Activated CD8-positive, alpha-beta memory T cell treated with anti-CD3 and anti-CD28 coated beads, Interleukin-2, amount 50 U/mL, for 24 hours (primary cell): ENCODE results near the gene RSKR.
A peak's percentile ranks its signal among the peaks of the same experiment; 100 is the strongest.
"Not testable (repeated sequence)": the region's sequence is repeated elsewhere in the genome, so short reads cannot be mapped to it uniquely, and the experiment has no call there.

ENCODE experiments used
- DNase-seq: peaks from one replicate; pipeline ENCODE4 v3.0.0-alpha.2; 2020; ENCODE audit errors: extremely low read depth

The RSKR gene

DNA sequence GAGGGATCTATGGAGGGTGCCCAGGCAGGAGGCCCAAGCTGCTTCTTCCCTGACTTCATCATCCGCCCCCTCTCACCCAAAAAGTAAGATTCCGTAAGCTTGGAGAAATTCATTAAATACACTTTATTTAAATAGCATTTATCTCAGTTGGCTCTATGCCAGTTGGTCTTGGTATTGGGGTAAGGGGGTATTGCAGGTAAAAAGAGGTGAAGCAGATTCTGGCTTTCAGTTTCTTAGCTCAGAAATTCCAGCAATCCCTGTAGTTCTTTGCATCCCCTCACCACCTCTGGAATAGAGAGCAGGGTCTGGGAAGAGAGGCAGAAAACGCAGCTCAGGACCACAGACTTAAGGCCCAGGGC lies 36.5 kb downstream of the RSKR start:
- no peak for DNase-seq

DNA sequence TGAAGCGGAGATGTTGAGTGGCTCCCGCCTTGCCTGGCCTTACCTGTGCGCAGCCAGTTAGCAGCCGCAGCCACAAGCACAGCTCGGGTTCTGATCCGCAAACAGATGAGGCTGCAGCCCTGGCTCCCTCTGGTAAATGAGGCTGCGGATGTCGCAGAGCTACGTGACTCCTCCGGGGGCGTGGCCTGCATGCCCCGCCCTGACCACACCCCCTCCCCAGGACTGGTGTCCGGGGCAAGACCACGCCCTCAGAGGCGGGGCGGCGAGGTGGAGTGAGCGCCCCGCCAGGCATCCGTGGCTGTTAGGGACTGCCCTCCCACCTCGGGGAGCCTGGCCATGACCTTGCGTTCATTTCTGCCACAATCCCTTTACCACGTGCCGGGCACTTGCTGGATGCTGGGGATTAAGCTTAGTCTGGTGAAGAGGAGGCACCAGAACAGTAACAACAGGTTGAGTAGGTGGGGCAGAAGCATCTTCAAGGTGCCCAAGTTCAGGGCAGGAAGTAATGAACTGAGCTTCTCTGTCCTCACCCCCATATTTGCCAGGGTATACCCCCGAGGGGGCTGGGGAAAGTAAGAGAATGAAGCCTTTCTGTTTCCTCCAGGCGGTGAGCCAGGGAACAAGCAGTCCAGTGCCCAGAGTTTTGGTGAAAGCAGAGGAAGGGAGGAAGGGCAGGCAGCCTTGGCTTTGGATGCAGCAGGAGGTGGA lies 37.1 kb downstream of the RSKR start, which contains the start of gene ALDOC:
ALDOC (minus strand) TSS at position 138 of the 708 bp plus-strand sequence. CDS start 1,363 bp downstream, outside the sequence.
- peak; percentile 85 for DNase-seq

DNA sequence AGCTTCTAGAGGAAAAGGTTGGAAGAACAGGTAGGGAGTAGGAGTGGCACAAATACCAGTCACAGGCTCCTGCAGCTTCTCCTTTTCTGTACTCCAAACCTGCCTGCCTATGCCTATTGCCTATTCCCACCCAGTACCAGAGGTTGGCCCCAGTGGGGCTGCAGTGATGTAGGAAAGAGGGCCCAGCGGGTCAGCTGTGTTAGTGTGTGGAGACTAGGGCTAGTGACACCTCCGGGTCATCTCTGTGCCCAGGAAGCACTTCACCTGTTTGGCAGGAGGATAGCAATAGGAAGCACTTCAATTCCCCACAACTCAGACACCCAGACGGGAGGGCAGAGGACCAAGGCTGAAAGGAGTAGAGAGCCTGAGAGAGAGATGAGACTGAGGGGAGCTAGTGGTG lies 38.0 kb downstream of the RSKR start:
- not testable (repeated sequence) for DNase-seq

DNA sequence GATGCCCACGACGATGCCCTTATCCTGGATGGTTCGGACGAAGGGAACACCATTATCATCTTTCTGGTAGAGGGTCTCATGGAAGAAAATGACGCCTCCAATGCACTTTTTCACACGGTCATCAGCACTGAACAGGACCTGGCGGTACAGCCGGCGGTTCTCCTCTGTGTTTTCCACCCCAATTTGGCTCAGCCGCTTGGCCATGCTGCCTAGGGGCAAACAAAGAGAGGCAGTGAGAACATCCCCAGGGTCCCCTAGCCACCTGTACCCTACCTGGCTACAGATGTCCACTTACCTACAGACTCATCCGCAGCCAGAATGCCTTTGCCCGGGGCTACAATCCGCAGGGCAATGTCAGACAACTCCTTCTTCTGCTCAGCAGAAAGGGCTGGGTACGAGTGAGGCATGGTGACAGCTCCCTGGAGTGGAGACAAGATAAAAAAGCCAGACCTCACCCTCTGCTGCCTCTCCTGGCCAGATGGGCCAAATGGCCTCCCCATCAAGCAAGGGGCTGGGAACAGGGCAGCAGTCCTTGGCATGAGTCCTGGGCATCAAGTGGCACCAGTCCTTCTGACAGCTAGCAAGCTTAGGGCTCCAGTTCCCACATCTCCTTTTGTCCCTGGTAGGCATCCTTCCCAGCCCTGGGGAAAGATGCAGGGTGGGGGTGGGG lies 38.7 kb downstream of the RSKR start:
- no peak for DNase-seq

DNA sequence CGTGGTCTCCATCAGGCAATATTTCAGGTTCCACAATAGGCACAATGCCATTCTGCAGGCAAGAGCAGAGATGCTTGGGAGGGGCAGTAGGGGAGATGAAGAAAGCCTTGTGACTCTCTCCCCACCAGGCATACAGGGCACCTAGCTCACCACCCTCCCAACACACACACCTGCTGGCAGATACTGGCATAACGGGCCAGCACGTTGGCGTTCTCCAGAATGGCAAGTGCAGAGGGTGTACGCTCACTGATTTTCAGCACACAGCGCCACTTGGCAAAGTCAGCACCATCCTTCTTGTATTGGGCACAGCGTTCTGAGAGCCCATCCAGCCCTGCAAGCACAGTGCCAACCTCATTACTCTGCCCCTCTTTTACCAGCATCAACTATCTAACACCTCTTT lies 39.5 kb downstream of the RSKR start:
- no peak for DNase-seq

DNA sequence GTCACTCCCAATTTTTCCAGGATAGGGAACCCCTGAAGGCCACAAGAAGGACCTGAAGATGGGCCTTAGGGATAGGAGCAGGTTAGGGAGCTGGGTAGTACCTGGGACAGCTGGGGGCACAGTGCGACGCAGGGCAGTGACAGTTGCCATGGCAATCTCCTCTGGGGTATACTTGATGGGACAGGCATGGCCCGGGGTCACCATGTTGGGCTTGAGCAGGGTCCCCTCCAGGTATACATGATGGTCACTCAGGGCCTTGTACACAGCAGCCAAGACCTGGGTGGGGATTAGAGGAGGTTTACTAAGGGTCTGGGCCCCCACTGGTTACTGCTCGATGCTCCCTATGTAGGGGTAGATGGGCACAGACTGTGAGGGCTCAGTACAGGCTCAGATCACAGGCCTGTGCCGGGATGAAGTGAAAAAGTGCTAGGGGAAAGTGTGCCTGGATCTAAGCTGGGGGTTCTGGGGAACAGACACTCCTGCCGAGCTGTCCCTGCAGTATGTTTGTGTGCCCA lies 40.0 kb downstream of the RSKR start:
- no peak for DNase-seq

DNA sequence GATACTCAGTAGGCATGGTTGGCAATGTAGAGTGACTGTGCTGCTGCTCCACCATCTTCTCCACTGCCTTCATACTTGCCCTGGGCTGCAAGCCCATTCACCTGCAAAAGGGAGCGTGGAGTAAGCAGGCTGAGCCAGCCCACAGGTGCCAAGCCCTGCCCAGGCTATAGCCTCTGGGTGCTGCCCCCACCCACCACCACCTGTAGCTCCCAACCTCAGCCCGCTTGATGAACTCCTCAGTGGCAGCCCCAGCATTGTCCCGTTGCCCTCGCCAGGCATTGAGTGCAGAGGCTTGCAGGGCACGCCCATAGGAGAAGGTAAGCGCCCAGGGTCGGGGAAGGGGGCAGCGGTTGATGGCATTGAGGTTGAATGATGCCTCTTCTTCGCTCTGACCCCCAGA lies 40.5 kb downstream of the RSKR start:
- no peak for DNase-seq

DNA sequence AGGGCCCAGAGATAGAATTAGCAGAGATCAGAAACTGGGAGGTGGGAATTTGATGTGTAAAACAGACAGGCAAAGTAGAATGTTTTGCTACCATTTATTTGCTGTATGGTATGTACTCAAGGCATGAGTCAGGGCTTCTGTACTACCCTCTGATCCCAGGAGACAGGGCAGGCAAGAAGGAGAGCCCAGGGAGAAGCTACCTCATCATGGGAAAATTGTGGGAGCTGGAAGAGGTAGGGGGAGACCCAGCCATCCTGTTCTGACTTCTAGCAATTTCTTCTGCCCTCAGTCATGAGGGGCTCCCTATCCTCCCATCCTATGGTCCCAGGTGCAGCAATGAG lies 41.0 kb downstream of the RSKR start:
- no peak for DNase-seq

DNA sequence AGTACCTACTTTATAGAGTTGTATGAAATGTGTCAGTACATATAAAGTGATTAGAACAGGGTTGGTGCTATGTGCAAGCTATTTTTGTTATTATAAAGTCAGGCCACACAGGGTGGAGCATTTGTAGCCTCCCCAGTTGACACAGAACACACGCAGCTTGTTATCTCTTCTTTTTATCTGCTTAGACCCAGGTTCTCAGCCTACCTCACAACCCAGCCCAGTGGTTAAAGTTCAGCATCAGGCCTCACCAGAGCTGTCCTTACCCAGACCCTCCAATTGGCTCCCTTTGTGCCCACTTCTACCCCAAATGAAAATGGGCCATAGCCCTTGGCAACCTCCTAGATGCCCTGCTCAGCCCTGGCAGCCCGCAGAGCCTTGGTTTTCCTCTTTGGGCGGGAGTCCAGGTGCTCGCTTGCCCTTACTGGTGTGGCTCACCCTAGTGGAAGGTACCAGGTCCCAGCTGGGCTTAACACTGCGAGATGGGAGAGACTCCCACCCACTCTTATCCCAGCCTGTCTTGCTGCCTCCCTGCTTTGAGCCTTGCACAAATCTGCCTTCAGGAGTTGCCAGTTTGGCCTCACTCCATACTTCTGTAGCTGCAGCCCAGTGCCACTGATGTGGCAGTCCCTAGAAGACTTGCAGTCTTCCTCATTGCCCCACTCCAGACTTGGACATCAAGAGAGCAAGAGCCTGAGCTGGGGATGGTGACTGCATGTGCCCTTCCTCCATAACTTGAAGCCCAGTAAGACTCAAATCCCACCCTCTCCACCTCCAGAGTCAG lies 41.5 kb downstream of the RSKR start:
- no peak for DNase-seq

DNA sequence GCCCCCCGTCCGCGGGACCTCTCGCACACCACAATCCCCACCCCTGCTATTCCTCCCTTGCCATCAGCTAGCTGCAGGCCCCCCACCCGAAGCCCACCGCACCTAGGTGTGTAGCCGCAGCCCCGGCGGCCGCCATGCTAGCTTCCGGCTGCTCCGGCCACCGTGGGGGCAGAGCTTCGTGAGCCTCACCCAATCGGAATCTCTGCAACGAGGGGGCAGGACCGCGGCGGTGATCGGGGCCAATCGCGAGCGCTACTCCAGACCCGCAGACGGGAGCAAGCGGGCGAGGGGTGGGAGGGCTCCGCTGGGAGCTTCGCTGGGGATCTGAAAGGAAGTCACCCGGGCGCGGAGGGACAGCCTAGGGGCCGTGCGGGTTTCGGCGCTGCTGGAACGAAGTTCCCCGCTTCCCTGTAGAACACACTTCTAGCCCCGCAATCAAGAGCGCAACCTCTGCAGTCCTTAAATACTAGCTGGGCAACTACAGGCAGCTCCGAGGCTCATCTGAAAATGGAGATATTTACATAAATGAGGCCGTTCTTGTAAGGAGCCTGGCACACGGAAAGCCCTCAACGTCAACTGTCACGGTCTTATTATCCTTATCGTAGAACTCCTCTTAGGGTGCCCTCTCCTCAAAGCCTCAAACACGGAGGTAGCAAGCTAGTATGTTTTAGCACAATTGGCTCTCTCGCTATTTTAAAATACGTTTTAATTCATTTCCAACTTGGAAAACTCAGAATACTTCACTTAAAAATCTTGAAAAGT lies 42.4 kb downstream of the RSKR start, which contains the start of gene PIGS:
PIGS (minus strand) TSS at position 164 of the 762 bp plus-strand sequence; CDS start at position 136, 28 bp downstream.
- DNase-seq: peak; percentile 84

DNA sequence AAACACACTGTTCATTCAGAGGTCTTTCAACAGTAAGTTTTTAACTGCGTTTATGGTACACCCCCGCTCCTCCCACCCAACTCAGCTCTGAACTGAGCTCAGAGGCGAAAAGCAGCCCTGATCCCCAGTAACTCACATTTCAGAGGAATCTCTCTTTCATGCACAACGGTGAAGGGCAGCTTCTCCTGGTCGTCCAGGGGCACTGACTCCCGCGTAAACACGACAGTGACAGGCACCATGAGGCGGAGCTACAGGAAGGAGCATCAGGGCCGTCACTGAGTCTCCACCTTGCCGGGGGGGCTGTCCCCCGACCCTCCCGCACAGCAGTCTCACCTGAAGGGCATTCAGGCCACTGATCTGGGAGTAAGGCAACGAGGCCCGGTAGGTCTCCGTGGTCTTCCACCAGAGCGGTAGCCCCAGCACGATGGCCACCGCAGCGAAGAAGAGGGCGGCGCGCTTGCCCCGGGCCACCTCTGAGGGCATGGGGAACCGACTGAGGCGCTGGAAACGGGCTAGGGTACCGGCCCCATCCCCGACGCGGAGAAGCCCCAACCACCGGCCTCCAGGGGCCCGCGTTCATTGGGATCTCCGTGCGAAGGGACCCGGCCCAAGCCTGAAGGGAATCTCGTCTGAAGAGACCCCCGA lies 43.1 kb downstream of the RSKR start:
- DNase-seq: no peak

DNA sequence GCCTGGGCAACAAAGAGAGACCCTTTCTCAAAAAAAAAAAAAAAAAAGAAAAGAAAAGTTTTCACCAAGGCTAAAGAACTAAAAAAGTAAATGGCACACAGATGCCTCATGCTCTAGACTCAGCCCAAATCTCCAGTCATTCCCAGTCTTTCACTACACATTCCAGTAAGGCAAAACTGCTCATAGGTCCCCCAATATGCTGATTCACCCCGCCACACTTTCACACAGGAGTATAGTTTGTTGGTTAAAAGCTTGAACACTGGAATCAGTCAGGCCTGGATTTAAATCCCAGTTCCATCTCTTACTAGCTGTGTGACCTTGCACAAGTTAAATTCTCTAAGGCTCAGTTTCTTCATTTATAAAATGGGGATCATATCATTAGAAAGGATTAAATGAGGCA lies 44.5 kb downstream of the RSKR start:
- DNase-seq: no peak

DNA sequence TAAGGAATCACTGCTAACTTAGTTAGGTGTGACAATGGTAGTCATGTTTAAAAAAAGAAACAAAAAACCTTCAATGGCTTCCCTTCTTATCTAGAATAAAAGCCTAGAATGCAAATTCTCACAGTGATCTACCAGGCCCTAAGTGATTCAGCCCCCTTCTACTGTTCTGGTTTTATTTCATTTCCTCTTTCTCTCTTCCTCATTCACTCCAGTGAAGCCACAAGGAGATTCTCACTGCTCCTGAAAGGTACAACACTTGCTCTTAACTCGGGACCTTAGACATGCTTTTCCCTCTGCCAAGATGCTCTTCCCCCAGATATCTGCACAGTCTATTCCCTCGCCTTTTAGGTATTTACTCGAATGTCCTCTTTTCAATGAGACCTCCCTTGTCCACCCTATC lies 46.4 kb downstream of the RSKR start:
- DNase-seq: no peak

DNA sequence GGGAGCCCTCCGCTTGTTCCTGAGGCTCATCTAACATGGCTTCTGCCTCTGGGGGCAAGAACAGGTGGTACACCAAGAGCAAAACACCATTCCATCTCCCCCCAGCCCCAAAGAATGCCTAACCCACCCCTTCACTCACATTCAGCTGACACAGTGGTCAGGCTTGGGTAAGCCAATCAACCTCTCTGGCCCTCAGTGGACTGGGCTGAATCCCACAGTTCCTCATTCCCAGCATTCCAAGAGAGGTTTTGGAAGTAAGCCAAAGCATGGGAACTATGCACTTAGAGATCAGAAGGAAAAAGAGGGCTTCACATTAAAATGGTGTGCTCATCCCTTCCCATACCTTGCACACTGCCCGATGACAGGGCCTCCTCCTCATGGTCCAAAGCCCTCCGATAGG lies 50.5 kb downstream of the RSKR start:
- no peak for DNase-seq
